HUDEP-2 (cell line): ENCODE results near the gene BRAF.
"Not testable (repeated sequence)": the region's sequence is repeated elsewhere in the genome, so short reads cannot be mapped to it uniquely, and the experiment has no call there.

Source experiments
- DNase-seq, 76 experiments: peaks; one replicate each; lab custom pipeline; 2025; ENCODE audit not compliant: unreplicated experiment in 76 of 76; lab: John Stamatoyannopoulos, UW

BRAF gene

DNA sequence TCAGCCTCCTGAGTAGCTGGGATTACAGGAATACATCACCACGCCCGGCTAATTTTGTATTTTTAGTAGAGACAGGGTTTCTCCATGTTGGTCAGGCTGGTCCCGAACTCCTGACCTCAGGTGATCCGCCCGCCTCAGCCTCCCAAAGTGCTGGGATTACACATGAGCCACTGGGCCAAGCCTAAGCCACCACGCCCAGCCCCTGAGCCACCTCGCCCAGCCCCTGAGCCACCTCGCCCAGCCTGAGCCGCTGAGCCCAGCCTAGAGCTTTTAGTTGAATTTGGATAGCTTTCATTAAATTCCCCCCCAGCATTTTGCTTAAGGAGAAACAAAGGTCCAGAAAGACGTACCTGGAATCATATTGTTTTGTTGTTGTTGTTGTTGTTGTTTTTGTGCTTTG lies 254.9 kb downstream of the BRAF start:
- not testable (repeated sequence) for DNase-seq

GRCh38 chr7:140669352-140669751 lies 255.4 kb downstream of the BRAF start:
- DNase-seq, result no peak
